HG02798 (cell line): ENCODE data around the gene KCNC2.
"Not testable (repeated sequence)": the region's sequence is repeated elsewhere in the genome, so short reads cannot be mapped to it uniquely, and the experiment has no call there.

Experiments used
- ATAC-seq: cut with Tn5 transposase; IDR thresholded peaks from one replicate; pipeline ENCODE4 v1.9.1; 2021; ENCODE audit warnings: mild to moderate bottlenecking; ENCODE audit not compliant: unreplicated experiment, poor library complexity

Gene KCNC2

DNA sequence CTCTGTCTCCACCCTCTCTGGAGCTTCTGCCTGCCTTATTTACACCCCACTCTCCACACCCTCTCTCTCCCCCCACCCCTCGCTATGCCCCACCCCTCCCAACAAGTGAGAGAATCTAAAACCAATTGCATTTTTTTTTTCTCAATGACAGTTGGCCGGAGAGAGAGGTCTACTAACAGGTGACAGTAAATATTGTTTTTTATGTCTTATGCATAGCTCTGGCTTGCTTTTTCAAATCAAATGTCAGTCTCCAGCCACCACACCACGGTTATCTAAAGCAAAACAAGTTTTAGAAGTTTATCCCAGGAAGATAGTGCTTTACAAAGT lies at the start of gene KCNC2:
Gene KCNC2, minus strand, starts transcription at position 28 of the 327 bp plus-strand sequence.
- no peak for ATAC-seq

DNA sequence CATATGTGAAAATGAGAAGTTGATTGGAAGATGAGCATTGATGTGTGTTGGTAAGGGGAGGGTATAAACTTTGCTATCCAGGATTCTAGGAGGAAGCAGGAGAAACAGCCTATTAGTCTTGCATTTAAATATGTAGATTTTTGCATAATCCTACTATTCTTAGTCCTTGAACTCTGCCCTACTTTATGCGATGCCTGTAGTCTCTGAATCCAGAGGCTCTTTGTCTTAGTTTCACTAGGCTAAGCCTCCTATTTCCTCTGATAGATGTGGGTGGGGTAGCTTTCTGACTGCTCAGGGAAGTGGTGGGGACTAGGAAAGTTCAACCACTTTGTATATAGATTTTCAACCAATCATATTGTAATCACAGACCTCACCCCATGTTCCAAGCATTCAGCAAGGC lies 49.5 kb upstream of the KCNC2 start:
- no peak for ATAC-seq

DNA sequence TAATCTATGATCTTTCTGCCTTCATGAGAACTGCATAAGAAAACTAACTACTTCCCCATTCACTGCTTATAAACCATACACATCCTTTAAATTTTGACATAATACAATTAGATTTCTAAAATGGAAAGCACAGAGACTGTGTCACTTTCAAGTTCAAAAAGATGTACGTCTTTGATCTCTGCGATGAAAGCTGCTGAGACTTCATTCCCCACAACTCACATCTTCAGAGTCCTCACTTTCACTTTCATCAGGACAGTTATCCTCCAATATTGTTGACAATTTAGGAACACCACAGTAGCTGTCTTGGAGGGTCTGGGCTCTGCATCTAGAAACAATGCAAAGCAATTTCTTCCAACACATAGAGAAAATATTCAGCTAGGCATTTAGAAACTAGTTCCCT lies 47.9 kb upstream of the KCNC2 start:
- no peak for ATAC-seq

DNA sequence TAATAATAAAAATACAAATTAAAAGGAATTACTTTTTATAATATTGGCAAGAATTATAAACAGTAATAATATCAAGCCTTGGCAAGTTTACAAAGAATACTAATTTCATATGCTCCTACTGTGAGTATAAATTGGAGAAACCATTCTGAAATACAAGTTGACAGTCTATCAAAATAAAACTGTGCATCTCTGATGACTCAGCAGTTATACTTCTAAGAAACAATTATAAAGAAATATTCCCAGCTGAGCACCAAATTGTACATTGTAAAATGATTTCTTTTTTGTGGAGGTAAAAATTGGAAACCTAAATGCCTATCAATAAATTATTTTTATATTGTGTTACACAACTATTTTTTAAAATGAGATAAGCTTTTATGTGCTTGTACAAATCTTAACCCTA lies 35.5 kb upstream of the KCNC2 start:
- no peak for ATAC-seq

DNA sequence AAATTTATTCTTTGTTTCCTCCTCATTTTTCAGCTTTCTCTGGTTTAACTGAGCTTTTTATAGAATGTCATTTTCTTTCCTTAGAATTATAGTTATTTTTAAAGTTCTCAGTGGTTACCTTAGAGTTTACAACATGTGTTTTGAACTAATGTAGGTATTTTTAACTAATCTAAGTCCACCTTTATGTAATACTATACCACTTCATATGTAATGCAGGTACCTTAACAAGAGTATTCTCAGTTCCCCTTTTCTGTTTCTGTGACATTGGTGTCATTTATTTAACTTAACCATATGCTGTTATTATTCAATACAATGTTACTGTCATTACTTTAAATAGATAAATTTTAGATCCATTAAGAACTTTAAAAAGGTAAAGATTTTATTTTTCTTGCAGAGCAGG lies 30.3 kb upstream of the KCNC2 start:
- ATAC-seq: peak; percentile 54

DNA sequence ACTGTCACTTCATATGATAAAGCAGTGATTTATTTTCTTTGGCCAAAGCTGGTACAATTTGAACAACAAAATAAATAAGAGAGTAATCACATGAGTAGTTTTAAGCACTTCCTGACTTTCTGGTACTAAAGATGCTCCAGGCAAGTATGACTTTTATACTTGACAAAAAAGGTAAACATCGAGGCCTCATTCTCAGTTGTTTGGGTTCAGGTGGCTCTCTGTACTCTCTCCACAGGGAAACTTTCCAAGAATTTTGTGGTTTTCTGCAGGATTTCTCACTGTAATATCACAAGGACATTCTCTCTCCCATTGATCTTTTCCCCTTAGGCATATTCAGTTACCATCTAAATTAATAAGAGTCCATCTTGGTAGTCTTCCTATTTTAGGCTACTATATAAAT lies 26.6 kb upstream of the KCNC2 start:
- ATAC-seq: no peak

DNA sequence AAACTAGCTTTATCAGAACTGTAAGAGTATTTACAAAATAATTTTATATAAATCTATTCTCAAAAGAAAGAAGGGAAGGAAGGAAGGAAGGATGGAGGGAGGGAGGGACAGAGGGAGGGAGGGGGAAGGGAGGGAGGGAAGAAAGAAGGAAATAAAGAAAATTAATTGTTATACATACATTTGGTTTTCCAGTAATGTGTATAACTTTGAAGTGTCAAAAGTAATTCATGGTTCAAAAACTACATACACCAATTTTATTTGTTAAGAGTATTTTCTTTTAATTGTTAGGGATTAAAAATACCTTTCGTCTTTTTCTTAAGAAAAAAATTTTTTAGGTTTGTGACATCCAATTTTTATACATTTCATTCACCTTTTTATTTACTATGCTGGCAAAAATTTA lies 17.5 kb upstream of the KCNC2 start:
- no peak for ATAC-seq

DNA sequence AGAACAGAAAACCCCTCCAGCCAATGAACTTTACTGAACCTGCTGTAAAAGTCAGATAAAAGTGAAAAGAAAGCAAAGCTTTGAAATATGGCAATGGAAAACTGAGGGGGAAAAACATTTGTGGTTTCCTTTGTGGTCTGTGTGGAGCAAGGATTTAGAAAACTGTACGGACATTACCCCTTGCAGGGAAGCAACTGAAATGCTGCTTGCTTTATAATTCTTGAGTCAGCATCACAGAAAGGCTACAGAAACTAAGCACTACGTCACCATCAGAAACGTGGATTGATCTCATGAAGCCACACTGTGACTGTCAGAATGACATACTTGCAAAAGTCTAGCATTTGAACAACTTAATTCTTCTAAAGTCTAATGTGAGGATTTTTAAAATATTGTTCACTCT lies 2.4 kb upstream of the KCNC2 start:
- ATAC-seq: no peak

DNA sequence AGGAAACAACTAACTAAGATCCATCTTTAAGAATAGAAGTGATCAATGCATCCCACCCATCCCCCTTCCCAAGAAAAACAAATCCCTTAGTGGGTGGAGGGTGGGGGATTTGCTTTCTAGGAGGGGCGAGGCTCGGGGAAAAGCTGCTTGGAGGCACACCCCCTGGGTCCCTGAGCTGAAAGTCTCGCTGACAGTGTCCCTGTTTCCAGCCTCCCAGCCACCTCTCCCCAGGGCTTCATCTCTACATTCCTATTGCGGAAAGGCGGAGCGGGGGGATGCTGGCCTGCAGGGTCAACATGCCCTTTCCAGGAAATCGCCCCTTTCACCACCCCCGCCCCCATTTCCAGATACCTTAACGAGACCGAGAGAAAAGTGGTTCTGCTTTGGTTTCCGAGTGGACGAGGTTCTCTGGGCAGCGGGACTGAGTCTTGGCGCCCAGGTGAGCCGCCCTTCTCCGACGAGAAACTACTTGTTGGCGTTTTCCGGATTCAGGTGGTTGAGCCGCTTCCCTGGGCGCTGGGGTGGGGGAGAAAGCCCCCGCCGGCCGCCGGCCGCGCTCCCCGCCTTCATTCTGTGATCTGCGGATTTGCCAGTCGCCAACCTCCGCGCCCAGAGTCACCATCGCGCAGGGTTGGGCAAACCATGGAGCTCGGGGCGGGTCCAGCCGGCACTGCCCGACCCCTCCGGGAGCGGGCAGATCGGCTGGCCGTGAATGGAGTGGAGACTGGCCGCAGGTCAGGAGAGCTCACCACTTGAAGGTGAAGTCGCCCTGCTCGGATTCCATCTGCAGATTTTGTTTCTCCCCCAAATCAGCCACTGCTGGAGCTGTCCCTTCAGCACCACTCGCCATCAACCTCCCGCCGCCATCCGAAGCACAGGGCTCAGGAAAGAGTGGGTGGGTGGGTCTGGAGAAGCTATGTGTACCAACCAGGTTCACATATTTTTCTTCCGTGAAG lies 505 bp downstream of the KCNC2 start:
- ATAC-seq: peak; percentile 53

DNA sequence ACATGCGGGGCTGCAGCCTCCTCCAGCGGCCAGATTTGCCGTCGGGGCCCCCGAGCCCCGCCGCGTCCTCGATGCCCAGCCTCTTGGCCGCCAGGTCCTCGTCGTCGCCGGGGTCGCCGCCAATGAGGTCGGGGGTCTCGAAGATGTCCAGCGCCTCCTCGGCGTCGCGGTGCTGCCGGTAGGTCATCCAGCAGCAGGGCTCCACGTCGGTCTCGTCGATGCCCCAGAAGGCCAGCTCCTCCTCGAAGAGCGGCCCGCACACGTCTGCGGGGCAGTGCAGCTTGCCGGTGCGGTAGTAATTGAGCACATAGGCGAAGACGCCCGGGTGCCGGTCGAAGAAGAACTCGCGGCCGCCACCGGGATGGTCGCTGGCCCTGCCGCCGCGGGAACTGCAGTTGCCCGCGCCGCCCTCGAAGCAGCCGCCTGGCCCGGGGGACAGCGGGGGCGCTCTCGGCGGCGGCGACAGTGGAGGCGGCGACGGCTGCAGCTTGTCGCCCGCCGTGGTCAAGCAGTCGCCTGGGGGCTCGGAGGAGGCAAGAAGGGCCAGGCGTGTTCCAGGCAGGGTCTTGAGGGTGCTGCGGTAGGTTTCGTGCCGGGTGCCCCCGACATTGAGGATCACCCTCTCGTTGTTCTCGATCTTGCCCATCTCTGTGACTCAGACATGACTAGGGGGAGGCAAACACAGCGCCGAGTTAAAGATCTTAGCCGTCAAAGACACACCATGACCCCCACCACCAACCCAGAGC lies 2.1 kb downstream of the KCNC2 start:
- no peak for ATAC-seq

DNA sequence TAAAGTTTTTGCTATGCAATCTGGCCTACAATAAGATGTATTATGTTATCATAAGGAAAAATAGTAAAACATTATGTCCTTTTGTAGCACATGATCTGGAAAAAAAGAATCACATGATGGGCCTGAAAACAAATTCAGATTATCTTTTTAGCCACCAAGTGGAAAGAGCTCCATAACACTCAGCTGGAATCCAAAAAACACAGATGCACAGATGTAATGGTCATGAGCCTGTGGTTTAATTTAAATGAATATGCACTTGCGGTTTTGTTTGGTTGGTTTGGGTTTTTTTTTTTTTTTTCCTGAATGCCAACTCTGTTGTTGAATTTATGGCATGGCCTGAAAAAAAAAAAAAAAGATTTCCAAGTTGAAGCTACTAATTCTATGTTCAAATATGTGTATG lies 4.1 kb downstream of the KCNC2 start:
- ATAC-seq: no peak

DNA sequence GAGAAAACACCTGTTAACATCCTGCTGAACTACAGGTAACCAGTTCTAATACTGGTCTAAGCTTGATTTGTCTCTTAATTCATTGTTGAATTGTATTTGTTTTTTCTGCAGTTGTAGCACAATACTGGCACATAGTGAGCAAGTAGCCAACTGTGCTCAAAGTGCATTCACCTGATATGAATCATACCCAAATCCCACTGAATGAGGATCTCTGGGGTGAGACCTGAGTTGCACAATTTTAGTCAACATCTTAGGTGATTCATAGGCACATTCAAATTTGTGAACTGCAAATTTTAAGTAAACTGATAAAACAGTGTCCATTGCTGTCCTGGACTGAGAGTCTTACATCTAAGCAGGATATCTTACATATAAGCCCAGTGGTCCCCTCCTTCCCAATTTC lies 12.8 kb downstream of the KCNC2 start:
- ATAC-seq: no peak

DNA sequence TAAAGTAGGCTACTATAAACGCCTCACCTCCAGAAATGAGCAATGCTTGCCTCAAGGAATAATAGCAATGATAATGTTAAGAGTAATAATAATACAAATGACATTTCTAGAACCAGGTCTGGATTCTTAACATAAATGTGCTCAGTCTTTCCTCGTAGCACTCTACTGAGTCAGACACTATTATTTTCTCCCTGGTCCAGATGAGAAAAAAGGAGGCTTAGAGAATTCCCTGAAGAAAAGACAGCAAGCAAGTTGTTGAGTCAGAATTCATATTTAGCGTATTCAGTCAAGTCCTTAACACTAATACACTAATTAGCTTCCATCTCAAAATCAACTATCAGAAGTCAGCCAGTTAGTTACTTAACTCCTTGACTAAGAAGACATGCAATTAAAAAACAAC lies 13.2 kb downstream of the KCNC2 start:
- no peak for ATAC-seq

DNA sequence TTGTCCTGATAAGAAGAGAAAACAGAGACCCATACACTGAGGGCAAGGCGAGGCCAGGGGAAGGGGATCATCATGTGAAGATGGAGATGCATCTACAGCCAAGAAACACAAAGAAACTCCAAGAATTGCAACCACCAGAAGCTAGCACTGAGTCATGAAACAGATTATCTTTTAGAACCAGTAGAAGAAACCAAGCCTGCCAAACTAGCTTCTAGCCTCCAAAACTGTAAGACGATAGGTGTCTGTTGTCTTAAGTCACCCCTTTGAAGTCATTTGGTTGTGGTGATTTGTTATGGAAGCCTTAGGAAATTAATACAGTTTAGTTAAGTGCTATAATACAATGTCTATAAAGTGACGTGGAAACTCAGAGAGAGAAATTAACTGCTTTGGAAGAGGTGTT lies 15.4 kb downstream of the KCNC2 start:
- no peak for ATAC-seq

DNA sequence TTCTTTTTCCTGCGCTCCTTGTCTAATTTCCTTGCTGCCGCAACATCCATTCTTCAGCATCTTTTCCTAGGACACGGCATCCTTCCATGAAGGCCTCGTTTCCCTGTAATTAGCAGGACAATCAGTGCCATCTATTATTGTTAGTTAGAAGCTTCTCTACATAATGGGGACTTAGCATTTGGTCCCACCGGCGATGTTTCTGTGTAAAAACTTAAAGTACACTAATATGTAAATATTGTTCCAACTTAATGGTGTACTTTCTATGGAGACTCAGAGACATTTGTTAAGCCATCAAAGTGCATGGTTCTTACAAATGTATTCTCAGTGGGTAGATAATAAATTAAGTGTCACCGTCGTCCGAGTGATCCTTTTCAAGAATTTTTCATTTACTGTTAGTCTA lies 17.4 kb downstream of the KCNC2 start:
- no peak for ATAC-seq

DNA sequence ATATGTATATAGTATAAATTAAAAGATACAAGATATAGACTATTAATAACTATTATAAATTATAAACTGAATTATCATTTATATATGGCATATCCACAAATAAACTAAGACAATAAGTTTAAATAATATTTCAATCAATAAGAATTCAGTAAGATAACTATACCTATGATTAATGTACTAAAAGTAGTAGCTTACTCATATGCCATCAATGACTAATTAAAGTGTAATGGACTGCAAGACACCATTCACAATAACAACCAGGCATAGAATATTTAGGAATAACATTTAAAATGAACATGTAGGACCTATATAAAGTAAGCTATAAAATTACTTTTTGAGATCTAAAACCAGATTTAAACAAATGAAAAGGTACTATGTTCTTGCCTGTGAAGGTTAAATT lies 18.8 kb downstream of the KCNC2 start:
- no peak for ATAC-seq

DNA sequence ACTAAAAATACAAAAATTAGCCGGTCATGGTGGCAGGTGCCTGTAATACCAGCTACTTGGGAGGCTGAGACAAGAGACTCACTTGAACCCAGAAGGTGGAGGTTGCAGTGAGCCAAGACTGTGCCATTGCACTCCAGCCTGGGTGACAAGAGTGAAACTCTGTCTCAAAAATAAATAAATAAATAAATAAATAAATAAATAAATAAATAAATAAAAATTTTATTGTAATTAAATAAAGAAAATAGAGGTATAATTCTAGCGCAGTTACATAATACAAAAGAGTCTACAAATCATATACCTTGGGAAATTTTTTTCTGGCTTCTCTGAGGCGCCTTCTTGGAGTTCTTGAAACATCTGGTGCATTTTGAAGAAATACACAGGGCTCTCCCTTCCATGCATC lies 23.8 kb downstream of the KCNC2 start:
- ATAC-seq: not testable (repeated sequence)

DNA sequence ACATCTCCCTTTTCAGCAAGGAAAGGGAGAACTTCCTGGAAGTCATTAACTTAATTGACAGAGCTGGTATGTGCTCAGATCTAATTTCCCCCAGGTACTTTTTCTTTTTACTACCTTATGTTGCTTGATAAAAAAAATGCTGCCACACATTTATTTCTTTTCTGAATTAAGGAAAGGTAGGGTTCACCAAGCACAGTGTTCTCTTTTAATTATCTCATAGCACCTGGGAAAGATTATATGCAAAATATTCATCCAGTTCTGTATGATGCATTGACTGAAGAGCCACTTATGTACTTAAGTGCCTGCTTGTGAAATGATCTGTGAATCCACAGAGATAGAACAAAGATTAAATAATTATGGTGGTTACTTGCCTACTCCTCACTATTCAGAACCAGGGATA lies 25.1 kb downstream of the KCNC2 start:
- no peak for ATAC-seq

DNA sequence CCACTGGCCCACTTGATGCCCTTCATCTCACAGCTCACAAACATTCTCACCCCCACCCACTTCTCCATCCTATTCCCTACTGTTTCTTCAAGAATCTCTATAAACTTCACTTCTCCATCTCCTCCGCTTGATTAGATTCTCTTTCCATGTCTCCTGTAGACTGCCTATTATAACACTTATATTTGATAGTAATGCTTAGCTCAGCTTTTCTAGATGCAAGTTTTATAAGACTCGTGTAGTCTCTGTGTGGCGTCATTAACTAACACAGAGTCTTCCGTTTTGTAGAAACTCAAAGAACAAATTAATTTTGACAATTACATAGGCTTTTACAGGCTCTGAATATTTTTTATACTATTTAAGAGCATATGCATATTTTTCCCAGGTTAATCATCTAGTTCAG lies 25.7 kb downstream of the KCNC2 start:
- ATAC-seq: no peak

DNA sequence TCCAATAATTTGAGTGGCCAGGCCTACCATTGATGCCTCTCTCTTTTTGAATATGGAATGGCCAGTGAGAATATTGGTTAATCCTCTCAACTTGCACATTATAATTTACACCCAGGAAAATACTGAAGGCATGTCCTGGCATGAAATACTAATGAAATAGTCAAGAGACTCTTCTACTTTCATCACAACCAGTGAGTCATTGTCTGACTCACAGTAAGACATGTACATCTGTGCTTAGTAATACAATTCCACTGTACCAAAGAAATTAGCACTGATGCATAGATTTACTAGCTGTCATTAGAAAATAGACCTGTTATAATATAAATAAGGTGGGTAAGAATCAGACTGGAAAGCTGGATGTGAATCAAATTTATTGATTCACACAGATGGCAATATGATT lies 31.6 kb downstream of the KCNC2 start:
- peak; percentile 73 for ATAC-seq

DNA sequence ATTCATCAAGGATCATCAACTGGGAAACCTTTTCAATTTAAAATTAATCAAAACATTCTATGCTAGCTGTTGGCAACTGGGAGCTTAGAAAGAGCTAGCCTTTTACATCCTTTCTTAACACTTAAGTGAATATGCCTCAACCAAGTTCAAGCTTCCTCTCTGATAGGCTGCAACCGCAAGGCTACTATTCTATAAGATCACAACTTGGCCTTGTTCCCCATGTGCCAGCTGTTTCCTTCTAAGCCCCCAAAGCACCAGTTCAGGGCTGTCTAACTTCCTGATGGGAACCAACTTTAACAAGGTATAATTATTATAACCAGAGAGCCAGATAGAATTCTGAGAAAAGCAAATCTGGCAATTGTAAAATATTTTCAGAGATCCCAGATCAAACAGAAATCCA lies 37.0 kb downstream of the KCNC2 start:
- ATAC-seq: no peak
